ENCODE data around the gene INSYN2A.

Gene INSYN2A

DNA sequence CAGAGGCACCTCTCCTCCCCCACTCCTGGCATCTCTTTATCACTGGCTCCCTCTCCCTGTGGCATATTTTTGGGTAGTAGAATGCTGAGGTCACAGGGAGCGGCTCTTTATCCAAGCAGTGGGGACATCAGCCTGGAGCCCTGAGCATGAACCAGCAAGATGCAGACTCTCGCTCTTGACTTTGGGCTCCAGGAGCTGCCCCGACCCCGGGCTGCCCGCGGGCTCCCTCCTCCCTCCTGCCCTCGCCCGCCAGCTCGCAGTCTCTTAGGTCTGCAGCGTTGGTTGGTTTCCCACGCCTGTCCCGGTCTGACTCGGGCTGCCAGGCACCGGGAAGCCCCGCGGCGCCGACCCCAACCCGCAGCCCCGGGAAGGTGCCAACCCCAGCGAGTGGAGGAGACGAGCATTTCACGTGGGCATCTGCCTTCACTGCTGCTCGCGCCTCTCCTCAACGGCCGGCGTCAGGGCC, 1.3 kb downstream of the INSYN2A start:
- DNase-seq (ENCODE audit: low spot score): peak; percentile 42

- DNase-seq (ENCODE audit: low spot score): no peak
These were observed 1.8 kb downstream of the INSYN2A start for GRCh38 chr10:127194599-127194998.

DNA sequence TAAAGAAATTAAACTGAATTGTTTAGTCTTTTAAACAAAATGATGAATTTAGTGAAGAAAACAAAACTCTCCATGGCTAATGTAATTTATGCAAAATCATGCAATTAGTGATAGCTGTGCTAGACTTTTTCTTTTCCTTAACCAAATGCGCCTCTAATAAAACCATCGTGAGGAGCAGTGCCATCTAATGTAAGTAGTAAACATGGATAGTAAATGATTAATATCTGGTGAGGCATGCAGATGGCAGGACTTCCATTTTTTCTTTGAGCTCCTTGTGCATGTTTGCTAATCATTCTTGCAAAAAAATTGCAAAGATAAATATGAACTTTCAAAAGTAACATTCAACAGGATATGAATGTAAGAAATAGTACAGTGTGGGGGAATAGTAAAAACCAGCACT, 2.3 kb downstream of the INSYN2A start:
- no peak for DNase-seq (ENCODE audit: low spot score)

DNA sequence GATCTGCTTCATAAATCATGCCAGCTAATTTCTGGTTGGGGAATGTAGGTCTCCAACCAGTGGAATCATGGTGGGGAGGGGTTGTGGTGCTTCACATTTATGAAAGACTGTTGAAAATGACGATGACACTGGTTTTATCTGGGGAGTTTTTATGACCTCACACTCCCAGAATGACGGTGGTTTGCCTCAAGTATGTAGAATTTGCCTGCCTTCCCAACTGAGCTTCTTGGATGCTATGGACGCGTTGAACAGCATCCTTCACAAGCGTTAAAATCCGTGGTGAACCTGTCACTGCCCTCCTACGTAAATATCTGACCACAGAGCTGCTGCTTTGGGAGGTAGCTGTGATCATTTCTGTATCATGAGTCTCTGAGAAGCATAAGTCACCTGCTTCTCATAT, 3.3 kb downstream of the INSYN2A start:
- no peak for DNase-seq (ENCODE audit: low spot score)

GRCh38 chr10:127190427-127190826, 6.0 kb downstream of the INSYN2A start:
- DNase-seq (ENCODE audit: low spot score): no peak

DNA sequence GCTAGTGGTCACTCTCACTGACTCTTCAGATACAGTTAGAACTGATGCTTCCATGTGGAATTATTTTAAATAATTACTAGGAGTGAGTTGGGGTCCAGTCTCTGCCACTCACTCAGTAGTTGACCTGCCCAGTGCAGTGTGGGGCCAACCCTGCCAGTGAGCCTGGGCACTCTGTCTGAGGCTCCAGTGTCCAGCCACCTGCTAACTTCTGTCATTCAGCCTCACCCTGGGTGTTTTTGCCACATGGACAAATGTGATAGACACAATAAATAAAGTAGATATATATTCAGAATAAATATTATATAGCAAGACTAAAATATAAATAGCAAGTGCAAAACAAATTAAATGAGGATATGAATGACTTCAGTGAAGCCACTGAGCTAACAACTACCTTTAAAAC, 7.2 kb downstream of the INSYN2A start:
- no peak for DNase-seq (ENCODE audit: low spot score)

DNA sequence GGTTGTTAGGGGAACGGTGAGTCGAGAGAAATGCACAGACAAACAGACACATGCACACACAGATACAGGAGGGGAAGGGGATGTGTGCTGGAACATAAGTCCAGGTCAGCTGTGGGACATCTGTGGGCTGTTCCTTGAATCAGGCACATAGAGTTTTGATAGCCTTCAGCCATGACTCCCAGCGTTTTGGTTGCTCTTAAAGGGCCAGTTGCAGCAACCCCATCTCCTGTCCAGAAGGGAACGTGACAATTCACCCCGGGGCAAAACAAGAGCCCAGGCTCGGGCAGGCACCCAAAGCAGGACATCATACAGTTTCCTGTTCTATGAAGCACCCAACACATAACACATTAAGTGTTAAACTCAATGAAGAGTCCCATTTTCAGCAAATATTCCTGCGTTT, 9.6 kb downstream of the INSYN2A start:
- no peak for DNase-seq (ENCODE audit: low spot score)

DNA sequence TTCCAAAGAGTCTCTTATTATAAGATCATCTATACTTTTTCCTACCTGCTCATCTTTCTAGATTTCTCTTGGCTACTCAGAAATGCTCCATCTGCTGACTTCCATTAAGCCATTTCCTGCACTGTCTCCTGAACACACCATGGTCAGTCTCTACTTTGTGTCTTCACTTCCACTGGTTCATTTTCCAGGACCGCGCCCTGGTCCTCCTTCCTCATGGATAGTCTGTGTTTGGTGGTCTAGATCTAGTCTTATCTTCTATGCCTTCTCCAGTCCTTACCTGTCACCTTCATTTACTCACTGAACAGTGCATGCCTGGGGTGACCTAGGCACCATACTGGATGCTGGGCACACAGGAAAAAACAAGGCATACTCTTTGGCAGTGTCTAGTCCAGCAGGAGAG, 11.8 kb downstream of the INSYN2A start:
- DNase-seq (ENCODE audit: low spot score): no peak

GRCh38 chr10:127182161-127182560, 14.2 kb downstream of the INSYN2A start:
- no peak for DNase-seq (ENCODE audit: low spot score)

DNA sequence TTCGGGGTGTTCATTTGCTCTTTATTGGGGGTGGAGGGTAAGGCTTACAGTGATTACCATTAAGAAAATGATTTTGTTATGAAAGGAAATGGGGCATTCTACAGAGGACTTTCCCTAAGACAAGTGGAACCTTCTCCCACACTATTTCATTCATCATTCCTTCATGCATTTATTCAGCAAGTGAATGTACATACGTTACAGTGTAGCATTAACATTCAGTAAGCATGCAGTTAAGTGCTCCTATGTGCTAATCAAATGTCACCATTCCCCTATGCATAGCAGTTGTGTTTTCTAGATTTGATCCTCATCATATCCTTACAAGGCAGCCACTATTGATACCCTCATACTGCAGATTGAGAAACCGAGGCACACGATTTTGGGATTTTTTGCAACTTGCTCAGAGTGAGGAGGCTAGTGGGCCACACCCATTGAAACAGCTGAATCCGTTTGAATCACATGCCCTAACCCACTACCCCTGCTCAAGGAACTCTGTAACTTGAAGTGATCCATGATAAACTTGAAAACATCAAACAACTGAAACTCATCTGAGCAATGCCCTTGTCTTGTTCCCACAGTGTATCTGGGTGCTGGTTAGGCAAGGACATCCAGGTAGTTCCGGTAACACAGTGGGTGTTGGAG, 16.7 kb downstream of the INSYN2A start:
- no peak for DNase-seq (ENCODE audit: low spot score)

GRCh38 chr10:127176649-127177048, 19.7 kb downstream of the INSYN2A start:
- no peak for DNase-seq (ENCODE audit: low spot score)

DNA sequence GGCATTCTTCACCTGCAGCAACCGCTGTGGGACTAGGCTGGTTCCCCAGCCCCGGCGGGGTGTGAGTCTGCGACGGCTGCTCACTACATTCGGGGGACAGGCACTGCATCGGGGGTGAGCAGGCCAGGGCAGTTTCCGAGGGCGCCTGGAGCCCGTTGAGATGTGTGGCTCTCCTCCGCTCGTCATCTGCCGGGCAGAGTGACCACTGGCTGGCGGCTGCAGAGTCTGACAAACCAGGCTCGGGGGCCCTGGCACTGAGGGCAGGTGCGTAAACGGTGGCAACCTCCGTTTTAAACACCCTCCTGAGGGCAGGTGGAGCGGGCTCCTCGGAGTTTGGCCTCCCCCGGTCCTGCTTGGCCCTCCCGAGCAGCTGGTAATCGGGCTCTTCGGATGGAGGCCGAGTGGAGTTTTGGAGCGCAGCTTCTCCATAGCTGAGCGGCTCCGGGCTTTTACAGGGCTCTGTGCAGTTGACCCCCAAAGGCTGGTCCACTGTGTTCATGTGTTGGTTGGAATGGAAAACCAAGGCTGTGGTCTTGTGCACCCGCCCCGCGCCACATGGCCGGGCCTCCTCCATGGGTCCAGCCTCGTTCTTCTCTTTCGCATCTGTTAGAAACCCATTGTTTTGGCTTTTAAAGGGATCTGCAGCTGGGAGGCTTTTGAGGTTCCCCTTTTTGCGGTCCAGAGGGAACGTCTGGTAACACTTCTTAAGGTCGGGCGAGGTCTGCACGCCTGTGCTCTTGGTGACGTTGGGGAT, 20.9 kb downstream of the INSYN2A start:
- no peak for DNase-seq (ENCODE audit: low spot score)

DNA sequence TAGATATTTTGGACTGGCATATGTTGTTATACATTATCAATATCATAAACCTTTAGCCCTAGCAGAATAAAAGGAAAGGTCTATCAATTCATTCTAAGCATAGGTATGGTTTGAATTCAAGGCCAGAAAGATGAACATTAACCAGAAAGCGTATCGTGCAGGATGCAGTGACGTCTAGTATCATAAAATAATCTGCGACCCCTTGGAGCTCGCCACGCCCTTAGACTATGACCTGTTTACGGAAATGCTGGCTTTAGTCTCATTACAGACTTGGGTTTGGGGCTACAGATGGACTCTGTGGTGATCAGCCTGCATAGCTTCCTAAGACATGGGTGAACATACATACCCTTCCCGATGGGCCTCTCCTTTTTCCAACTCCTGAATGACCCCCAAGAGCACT, 21.5 kb downstream of the INSYN2A start:
- no peak for DNase-seq (ENCODE audit: low spot score)

- no peak for DNase-seq (ENCODE audit: low spot score)
These were observed 28.1 kb downstream of the INSYN2A start for GRCh38 chr10:127168261-127168660.

DNA sequence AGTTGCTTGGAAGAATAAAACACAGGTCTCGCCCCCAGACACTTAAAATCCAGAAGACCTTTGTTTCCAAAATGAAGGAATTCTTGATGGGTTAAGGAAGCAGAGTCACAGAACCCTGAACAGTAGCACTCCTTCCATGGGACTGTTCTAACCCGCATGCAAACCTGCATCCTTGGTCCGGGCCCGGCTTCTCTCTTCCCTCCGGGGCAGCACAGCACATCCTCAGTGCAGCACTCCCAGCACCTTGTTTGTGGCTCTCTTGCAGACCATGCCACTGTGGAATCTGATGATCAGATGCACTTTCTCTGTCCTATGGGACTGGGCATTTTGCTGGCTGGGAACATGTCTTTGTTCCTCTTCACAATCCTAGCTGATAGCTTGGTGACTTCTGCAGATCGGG, 33.5 kb downstream of the INSYN2A start:
- DNase-seq (ENCODE audit: low spot score): no peak

DNA sequence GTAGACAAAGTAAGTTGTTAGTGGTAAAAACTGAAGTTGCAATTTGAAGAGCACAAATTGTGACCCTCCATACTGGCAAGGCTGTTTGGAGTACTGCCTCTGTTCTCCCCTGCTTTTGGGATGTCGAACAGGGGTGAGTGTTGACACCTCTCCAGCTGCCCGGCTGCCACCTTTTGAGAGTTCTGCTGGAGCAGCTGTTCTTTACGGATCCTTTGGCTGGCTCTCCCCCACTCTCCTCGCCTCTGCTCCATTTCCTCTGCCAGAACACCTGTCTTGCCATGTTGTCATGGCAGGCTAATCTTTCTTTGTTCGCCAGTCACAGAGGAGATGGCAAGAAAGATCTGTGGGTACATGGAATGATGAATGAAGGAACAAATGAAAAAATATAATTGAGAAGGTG, 34.9 kb downstream of the INSYN2A start:
- no peak for DNase-seq (ENCODE audit: low spot score)

DNA sequence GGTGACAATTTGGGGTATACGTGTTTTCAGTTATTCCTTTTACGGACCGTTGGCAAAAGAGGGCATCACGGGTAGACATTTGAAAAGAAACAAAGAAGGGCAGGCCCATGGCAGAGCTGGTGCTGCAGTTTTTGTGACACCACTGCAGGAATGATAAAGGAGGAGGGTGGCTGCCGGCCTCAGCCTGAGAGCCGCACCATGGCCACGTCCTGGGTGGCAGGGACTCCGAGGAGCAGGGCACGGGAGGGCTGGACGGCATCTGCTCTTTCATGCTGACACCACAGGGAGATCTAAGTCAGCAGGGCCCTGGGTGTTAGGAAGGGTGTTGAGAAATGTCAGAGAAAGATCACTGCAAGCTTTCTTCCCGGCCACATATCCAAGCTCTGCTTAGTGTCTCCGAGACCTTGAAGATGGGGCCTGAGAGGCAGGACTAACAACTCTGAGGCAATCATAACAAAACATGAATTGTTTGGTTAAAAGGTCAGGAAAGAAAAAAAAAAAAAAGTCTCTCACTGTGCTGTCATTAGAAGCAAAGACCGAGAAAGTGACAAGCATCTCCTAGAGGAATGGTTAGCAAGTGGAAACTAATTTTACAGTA, 36.6 kb downstream of the INSYN2A start:
- DNase-seq (ENCODE audit: low spot score): no peak

DNA sequence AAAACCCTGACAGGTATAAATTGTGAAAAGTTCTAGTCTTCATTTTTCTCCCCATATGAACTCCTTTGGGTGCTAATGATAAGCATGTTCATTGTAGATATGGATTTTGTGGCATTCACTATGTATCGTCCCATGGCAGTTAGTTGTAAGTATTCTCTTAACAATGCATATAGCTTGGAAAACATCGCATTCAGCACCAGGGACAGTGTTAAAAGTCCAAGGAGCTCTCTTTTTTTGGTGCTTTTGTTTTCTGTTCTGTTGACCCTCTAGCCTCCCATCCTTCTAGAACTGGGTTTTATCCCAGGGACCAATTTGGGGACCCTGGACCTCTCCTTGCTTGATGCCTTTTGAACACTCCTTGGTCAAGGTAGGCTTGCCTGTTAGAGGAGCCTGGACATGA, 37.7 kb downstream of the INSYN2A start:
- no peak for DNase-seq (ENCODE audit: low spot score)

- DNase-seq (ENCODE audit: low spot score): no peak
These were observed 38.7 kb downstream of the INSYN2A start for GRCh38 chr10:127157506-127158200.

GRCh38 chr10:127157089-127157488, 39.3 kb downstream of the INSYN2A start:
- no peak for DNase-seq (ENCODE audit: low spot score)

DNA sequence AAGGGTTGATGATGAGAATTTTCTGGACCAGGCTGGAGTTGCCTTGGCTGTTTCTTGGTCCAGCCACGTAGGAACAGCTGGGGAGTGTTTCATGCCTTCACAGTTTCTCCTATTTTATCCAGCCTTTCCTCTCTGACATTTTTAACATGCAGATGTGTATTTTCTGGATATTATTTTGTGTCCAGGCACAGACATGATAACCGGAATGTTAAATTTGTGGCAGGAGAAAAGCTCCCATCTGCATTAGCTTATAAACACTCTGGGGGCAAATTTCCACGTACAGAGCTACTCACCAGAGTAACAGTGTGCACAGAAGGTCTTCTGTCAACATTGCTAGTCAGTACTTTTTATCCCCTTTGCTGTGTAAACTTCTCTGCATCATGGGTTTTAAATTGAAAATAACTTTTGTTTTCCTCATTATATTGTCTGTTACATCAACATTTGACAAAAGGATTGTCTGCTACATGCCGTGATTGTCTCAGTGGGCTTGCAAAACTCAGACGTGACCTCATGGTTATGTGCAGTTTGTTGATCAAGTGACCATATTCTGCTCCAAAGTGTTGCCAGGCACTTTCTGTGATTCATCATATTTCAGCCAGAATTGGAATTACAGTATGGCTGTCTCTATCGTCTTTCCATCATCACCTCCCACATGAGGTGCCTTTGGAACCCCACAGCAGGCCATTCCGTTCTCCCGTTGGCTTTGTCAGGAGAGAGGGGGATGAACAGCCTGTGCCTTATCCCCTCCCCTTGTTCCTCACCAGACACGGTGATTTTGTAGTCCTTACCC, 41.4 kb downstream of the INSYN2A start:
- no peak for DNase-seq (ENCODE audit: low spot score)

DNA sequence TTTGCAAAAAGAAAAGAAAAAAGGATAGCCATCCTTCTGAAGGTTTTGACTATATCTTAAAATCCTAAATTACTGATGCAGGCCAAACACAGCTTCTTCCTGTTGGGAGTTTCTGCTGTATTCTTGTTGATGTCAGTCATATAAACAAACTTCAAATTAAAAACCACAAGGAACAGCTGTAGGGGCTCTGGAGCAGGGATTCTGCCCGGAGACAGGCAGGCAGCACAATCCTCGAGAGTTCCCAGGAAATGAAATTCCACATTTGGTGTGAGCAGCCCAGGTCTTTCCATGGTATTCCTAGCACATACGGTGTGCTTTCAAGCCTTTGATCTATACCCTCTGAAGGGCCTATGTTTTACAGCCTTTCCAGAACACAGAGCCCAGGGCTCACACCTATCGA, 43.2 kb downstream of the INSYN2A start:
- DNase-seq (ENCODE audit: low spot score): no peak
